Measurements from ENCODE around the gene IGF2BP3.
"Not testable (repeated sequence)": the region's sequence is repeated elsewhere in the genome, so short reads cannot be mapped to it uniquely, and the experiment has no call there.

The IGF2BP3 gene

GRCh38 chr7:23422384-23422783 lies 47.9 kb downstream of the IGF2BP3 start:
- no peak for DNase-seq (ENCODE audit: low read depth in 2 of 2)

- DNase-seq (ENCODE audit: low read depth in 2 of 2): no peak
These were observed 50.4 kb downstream of the IGF2BP3 start for GRCh38 chr7:23419845-23420244.

- no peak for DNase-seq (ENCODE audit: low read depth in 2 of 2)
These were observed 51.1 kb downstream of the IGF2BP3 start for GRCh38 chr7:23419160-23419559.

- no peak for DNase-seq (ENCODE audit: low read depth in 2 of 2)
These were observed 52.2 kb downstream of the IGF2BP3 start for GRCh38 chr7:23418046-23418445.

- no peak for DNase-seq (ENCODE audit: low read depth in 2 of 2)
These were observed 55.1 kb downstream of the IGF2BP3 start for GRCh38 chr7:23415198-23415597.

GRCh38 chr7:23410446-23411183 lies 59.7 kb downstream of the IGF2BP3 start:
- no peak for DNase-seq (ENCODE audit: low read depth in 2 of 2)

GRCh38 chr7:23406564-23406963 lies 63.7 kb downstream of the IGF2BP3 start:
- not testable (repeated sequence) for DNase-seq (ENCODE audit: low read depth in 2 of 2)

- no peak for DNase-seq (ENCODE audit: low read depth in 2 of 2)
These were observed 65.1 kb downstream of the IGF2BP3 start for GRCh38 chr7:23405240-23405618.

GRCh38 chr7:23404546-23405239 lies 65.6 kb downstream of the IGF2BP3 start:
- DNase-seq (ENCODE audit: low read depth in 2 of 2): no peak

GRCh38 chr7:23403970-23404369 lies 66.3 kb downstream of the IGF2BP3 start:
- no peak for DNase-seq (ENCODE audit: low read depth in 2 of 2)

- not testable (repeated sequence) for DNase-seq (ENCODE audit: low read depth in 2 of 2)
These were observed 72.2 kb downstream of the IGF2BP3 start for GRCh38 chr7:23398090-23398489.

- DNase-seq (ENCODE audit: low read depth in 2 of 2): no peak
These were observed 73.0 kb downstream of the IGF2BP3 start for GRCh38 chr7:23397241-23397640.

- DNase-seq (ENCODE audit: low read depth in 2 of 2): no peak
These were observed 73.9 kb downstream of the IGF2BP3 start for GRCh38 chr7:23396222-23397015.

- DNase-seq (ENCODE audit: low read depth in 2 of 2): no peak
These were observed 75.7 kb downstream of the IGF2BP3 start for GRCh38 chr7:23394488-23395171.

GRCh38 chr7:23393636-23394035 lies 76.7 kb downstream of the IGF2BP3 start:
- DNase-seq (ENCODE audit: low read depth in 2 of 2): no peak

GRCh38 chr7:23389701-23390100 lies 80.6 kb downstream of the IGF2BP3 start:
- DNase-seq (ENCODE audit: low read depth in 2 of 2): no peak

- DNase-seq (ENCODE audit: low read depth in 2 of 2): no peak
These were observed 82.7 kb downstream of the IGF2BP3 start for GRCh38 chr7:23387583-23387982.

GRCh38 chr7:23385140-23385539 lies 85.2 kb downstream of the IGF2BP3 start:
- DNase-seq (ENCODE audit: low read depth in 2 of 2): no peak

GRCh38 chr7:23383225-23383624 lies 87.1 kb downstream of the IGF2BP3 start:
- DNase-seq (ENCODE audit: low read depth in 2 of 2): no peak

- DNase-seq (ENCODE audit: low read depth in 2 of 2): no peak
These were observed 89.3 kb downstream of the IGF2BP3 start for GRCh38 chr7:23380961-23381360.

- no peak for DNase-seq (ENCODE audit: low read depth in 2 of 2)
These were observed 89.7 kb downstream of the IGF2BP3 start for GRCh38 chr7:23380556-23380955.

GRCh38 chr7:23378996-23379395 lies 91.3 kb downstream of the IGF2BP3 start:
- DNase-seq (ENCODE audit: low read depth in 2 of 2): no peak

All from stimulated activated CD8-positive, alpha-beta memory T cell treated with anti-CD3 and anti-CD28 coated beads, Interleukin-15, amount 100 ng/mL, for 4 hours (primary cell).